Measurements from ENCODE around the gene BAIAP3. TPM values are rescaled to one million over a fixed set of nuclear protein-coding genes. Genes with fewer than 3 reads are reported as not detected.

Gene BAIAP3
- total and polyA plus RNA-seq, 2 donors (not counting 3 experiments of a cell fraction or from before 2014, with no cell fraction given) = 0.36 to 0.66 TPM

DNA sequence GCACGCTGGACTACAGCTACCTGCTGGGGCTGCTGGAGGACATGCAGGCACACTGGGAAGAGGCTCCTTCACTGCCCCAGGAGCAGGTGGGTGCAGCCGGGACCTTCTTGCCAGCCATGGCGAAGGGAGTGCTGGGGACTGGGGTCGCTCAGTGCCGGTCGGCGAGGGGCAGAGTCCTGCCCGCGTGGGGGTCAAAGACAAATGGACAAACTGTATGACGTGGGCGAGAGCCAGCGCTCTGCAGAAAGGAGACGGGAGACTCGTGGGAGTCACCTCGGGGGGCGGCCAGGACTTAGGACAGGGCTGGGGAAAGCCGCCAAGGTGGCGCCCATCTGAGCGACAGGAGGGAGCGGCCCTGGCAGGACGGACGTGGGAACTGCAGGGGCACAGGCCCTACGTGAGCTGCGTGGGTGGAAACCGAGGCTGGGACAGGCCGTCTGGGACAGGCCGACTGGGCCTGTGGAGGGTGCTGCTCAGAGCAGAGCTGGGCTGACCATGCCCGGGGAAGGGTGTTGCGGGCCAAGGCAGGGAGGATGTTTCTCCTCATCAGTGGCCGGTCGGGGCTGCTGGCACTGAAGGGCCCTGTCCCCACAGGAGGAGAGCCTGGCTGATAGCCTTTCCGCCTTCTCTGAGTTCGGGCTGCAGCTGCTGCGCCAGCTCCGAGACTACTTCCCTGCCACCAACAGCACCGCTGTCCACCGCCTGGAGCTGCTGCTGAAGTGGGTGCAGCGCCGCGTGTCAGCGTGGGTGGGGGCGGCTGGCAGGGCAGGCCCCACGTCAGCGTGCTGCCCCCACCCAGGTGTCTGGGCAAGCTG is 10.2 kb downstream of the BAIAP3 start:
- Histone ChIP-seq H3K27me3 (ENCODE audit: control insufficient read depth in 2 of 2, insufficient read depth in 2 of 2, low read length in 2 of 2) (no peaks in the 10 kb centered on the region), H3K4me2 (ENCODE audit: insufficient read depth, low read length) (no peak overlapping the region), H3K4me1 (ENCODE audit: control insufficient read depth, extremely low read depth, insufficient read depth, low read length) (no peaks in the 10 kb centered on the region), H3K9me3 (replicated peaks; ENCODE audit: control insufficient read depth, insufficient read depth, low read length) (no peaks in the 10 kb centered on the region), H3K4me3 (replicated peaks in 1 of 3; ENCODE audit: insufficient read depth in 1 of 3, low read depth in 1 of 3, low read length in 3 of 3) (no peak overlapping the region), H3K9me1 (replicated peaks; ENCODE audit: control insufficient read depth, extremely low read depth, insufficient read depth, low read length) (no peaks in the 10 kb centered on the region), H2AFZ (ENCODE audit: low read depth, low read length) (no peak overlapping the region), H3K27ac (ENCODE audit: insufficient read depth, low read depth, low read length) (no peak overlapping the region), H3K79me2 (ENCODE audit: control insufficient read depth, insufficient read depth, low read length) (no peaks in the 10 kb centered on the region), H4K20me1 (replicated peaks; ENCODE audit: control insufficient read depth, extremely low read depth, insufficient read depth, low read length) (no peaks in the 10 kb centered on the region), H3K9ac (replicated peaks; ENCODE audit: extremely low read depth, insufficient read depth, low read length) (no peak overlapping the region), H3K36me3 (ENCODE audit: control insufficient read depth in 2 of 2, extremely low read depth in 1 of 2, insufficient read depth in 2 of 2, low read length in 2 of 2) (no peaks in the 10 kb centered on the region)
- intact Hi-C loops (cut with micrococcal nuclease) = no loop called here
- FAIRE-seq (no peak), DNase-seq (ENCODE audit: low read depth, low spot score) (no peak)
- TF ChIP-seq GATA2 (IDR thresholded peaks at IDR 0.05; ENCODE audit: insufficient read depth, insufficient read length, low read depth, low read length) (no peak), POLR2A (IDR thresholded peaks at IDR 0.05; ENCODE audit: low read depth, low read length) (no peak), MYC (IDR thresholded peaks at IDR 0.05; ENCODE audit: low read depth, low read length) (no peak), EZH2 (IDR thresholded peaks at IDR 0.05; ENCODE audit: borderline replicate concordance, low read depth, low read length, severe bottlenecking) (no peak), FOS (IDR thresholded peaks at IDR 0.05; ENCODE audit: borderline replicate concordance, insufficient read depth, low read length) (no peak), JUN (IDR thresholded peaks at IDR 0.05; ENCODE audit: borderline replicate concordance, insufficient read depth, insufficient read length, low read depth) (no peak), POLR2AphosphoS5 (IDR thresholded peaks at IDR 0.05; ENCODE audit: insufficient read depth, low read depth, low read length) (no peak)
- TF ChIP-seq, protein P1, sequence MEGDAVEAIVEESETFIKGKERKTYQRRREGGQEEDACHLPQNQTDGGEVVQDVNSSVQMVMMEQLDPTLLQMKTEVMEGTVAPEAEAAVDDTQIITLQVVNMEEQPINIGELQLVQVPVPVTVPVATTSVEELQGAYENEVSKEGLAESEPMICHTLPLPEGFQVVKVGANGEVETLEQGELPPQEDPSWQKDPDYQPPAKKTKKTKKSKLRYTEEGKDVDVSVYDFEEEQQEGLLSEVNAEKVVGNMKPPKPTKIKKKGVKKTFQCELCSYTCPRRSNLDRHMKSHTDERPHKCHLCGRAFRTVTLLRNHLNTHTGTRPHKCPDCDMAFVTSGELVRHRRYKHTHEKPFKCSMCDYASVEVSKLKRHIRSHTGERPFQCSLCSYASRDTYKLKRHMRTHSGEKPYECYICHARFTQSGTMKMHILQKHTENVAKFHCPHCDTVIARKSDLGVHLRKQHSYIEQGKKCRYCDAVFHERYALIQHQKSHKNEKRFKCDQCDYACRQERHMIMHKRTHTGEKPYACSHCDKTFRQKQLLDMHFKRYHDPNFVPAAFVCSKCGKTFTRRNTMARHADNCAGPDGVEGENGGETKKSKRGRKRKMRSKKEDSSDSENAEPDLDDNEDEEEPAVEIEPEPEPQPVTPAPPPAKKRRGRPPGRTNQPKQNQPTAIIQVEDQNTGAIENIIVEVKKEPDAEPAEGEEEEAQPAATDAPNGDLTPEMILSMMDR (IDR thresholded peaks at IDR 0.05; ENCODE audit: extremely low read depth in 1 of 2, insufficient read depth in 1 of 2, low read depth in 1 of 2, low read length in 2 of 2) = no peak
- TF ChIP-seq, protein P2, sequence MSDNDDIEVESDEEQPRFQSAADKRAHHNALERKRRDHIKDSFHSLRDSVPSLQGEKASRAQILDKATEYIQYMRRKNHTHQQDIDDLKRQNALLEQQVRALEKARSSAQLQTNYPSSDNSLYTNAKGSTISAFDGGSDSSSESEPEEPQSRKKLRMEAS (IDR thresholded peaks at IDR 0.05; ENCODE audit: insufficient read depth, insufficient read length) = no peak
- ChIA-PET CTCF (interaction anchor here (0.8 kb wide), 1 partner anchor 15 kb away, joined by 3 read pairs; no protein-coding TSS in a partner anchor), POLR2A (no interaction called here)
- BruUV-seq (replicated peaks) = no TSS peak
- dilution Hi-C loops (cut with MboI; ENCODE audit: extremely low pct_ligation_motif_present, low sequenced_read_pairs) = no loop called here
